Muscle of leg (tissue), 11 donors: ENCODE results near the gene FN3KRP. TPM values are rescaled to one million over a fixed set of nuclear protein-coding genes. Genes with fewer than 3 reads are reported as not detected.

Experiments
- DNase-seq: peaks from one replicate; pipeline ENCODE4 v3.0.0; 2013
- H3K27ac ChIP-seq: one replicate; pipeline ENCODE4 v1.5.1; 2013; ENCODE audit warnings: mild to moderate bottlenecking, low read length, control low read depth
- H3K27me3 ChIP-seq: one replicate; pipeline ENCODE4 v1.6.1; 2013; ENCODE audit warnings: low read length; ENCODE audit not compliant: control insufficient read depth, insufficient read depth
- H3K36me3 ChIP-seq: one replicate; pipeline ENCODE4 v1.6.1; 2013; ENCODE audit warnings: low read length; ENCODE audit not compliant: control insufficient read depth, insufficient read depth
- H3K4me1 ChIP-seq: one replicate; pipeline ENCODE4 v1.6.1; 2013; ENCODE audit warnings: low read length; ENCODE audit not compliant: control insufficient read depth, insufficient read depth
- H3K4me3 ChIP-seq: one replicate; pipeline ENCODE4 v1.5.1; 2013; ENCODE audit warnings: low read length, control low read depth
- H3K9me3 ChIP-seq: replicated peaks from 2 replicates; pipeline ENCODE4 v1.6.1; 2013; ENCODE audit warnings: low read depth, low read length; ENCODE audit not compliant: control insufficient read depth
- WGBS: methylation state at CpG from one replicate; pipeline ENCODE4 v1.1.5; 2013; ENCODE audit warnings: missing lambda C conversion rate; ENCODE audit not compliant: insufficient coverage; 5-methylcytosine and 5-hydroxymethylcytosine counted together
- polyA plus RNA-seq, 8 donors: library from polyadenylated mRNA; unstranded; fragments of 120-200 nt; gene quantifications; one replicate each; pipeline versions ENCODE4 v1.2.1 to v1.2.3, GENCODE V29; 2013; ENCODE audit warnings: inconsistent platforms in 1 of 8, low replicate concordance in 1 of 8; ENCODE audit not compliant: insufficient read length in 8 of 8, insufficient read depth in 1 of 8
- total RNA-seq: library from RNA; stranded (reverse); fragments of 120-200 nt; gene quantifications from one replicate; pipeline ENCODE4 v1.2.4, GENCODE V29; 2013

FN3KRP gene
- total and polyA plus RNA-seq, 9 donors = 17.6 to 39.5 (median 34.4) TPM

DNA sequence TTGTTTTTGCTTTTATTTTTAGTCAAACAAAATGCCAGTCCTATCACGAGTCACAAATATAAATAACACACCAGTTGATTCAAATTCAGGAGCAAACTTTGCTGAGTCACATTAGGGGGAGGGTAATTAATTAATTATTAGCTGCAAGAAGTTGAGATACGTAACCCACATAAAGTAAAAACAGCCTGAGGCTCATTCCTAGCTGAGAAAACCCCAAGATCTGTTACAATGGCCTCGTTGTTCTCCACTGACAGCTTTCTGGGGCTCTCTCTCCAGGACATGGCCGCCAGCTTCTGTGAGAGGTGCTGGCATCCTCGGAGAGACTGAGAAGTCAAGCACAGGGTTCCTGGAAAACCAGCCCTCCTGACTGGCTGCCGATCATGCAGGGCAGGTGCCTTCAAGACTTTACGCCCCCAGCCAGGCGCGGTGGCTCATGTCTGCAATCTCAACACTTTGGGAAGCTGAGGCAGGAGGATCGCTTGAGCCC, 29.1 kb upstream of the FN3KRP start:
- H3K4me1 ChIP-seq = peaks cover under 1% of the 10 kb centered on the region
- no peak overlapping the region for H3K4me3 ChIP-seq
- H3K36me3 ChIP-seq = peaks cover 15% of the 10 kb centered on the region
- WGBS = 69% methylated on average over 7 of the region's 10 CpGs
- H3K27me3 ChIP-seq = no peaks in the 10 kb centered on the region
- peak overlapping the region; percentile 20 for H3K27ac ChIP-seq
- no peak for DNase-seq
- H3K9me3 ChIP-seq = no peaks in the 10 kb centered on the region

DNA sequence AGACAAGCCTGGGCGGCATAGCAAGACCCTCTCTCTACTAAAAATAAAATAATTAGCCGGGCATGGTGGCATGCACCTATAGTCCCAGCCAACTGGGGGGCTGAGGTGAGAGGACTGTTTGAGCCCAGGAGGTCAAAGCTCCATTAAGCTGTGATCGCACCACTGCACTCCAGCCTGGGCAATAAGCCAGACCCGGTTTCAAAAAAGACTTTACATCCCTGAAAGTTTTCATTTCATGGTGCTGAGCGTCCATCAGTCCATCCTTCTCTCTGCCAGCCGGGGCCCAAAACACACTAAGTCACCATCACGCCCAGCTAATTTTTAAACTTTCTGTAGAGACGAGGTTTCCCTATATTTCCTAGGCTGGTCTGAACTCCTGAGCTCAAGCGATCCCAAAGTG, 28.6 kb upstream of the FN3KRP start:
- peaks cover 15% of the 10 kb centered on the region for H3K36me3 ChIP-seq
- H3K4me1 ChIP-seq = peaks cover 3% of the 10 kb centered on the region
- H3K9me3 ChIP-seq = no peaks in the 10 kb centered on the region
- no peak for DNase-seq
- no peak overlapping the region for H3K4me3 ChIP-seq
- H3K27me3 ChIP-seq = no peaks in the 10 kb centered on the region
- no peak overlapping the region for H3K27ac ChIP-seq
- WGBS = 94% methylated on average over 7 of the region's 9 CpGs

DNA sequence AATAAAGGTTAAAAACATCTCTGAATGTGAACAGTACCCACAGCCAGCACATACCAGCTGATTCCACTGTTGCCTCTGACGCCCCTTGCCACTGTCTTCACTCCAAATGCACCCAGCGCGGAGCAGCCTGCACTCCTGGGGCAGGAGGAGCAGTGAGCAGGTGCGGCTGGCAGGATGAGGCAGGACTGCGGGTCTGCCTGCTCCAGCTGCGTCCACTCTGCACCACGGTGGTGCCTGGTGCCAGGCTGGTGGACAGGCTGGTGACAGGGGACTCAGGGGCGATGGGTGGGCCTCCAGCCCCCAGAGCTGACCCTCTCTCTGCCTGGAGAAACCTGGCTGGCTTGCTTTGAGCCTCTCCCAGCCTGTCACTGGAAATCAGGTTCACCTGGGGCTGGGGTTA, 27.4 kb upstream of the FN3KRP start:
- Histone ChIP-seq H3K36me3 (peaks cover 15% of the 10 kb centered on the region), H3K27ac (no peak overlapping the region), H3K9me3 (peaks cover under 1% of the 10 kb centered on the region), H3K27me3 (no peaks in the 10 kb centered on the region), H3K4me3 (no peak overlapping the region), H3K4me1 (peaks cover 3% of the 10 kb centered on the region)
- DNase-seq = no peak
- WGBS = 80% methylated on average over 7 of the region's 8 CpGs

DNA sequence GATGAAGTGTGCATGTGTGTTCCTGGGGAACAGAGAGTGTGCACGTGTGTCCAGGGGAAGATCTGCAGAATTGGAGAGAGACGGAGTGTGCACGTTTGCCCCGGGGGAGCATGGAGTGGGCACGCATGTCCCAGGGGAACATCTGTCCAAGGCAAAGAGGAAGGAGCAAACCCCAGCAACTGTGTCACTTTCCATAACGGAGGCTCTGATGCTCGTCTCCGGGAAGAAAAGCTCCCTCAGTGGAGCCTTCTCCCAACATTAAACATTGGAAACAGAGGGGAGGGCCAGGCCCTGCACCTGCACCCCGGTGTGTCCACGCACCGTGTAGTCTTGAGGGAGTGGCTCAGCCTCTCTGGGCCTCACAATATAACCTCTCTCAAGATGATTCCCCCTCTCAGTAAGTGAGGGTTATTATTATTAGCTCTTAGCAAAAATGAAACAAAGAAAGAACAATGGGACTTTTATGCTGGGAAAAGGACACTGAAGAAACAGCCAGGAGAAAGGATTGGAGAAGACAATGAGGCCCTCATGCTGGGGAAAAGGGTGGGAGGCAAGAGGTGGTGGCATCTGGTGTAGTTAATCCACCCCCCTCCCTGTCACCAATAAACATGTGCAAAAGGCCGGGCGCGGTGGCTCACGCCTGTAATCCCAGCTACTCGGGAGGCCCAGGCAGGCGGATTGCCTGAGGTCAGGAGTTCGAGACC, 25.6 kb upstream of the FN3KRP start:
- Histone ChIP-seq H3K9me3 (peaks cover 9% of the 10 kb centered on the region), H3K36me3 (peaks cover 13% of the 10 kb centered on the region), H3K27ac (no peak overlapping the region), H3K4me1 (peaks cover 3% of the 10 kb centered on the region), H3K4me3 (no peak overlapping the region), H3K27me3 (no peaks in the 10 kb centered on the region)
- DNase-seq = no peak
- 75% methylated on average over 11 of the region's 18 CpGs for WGBS

DNA sequence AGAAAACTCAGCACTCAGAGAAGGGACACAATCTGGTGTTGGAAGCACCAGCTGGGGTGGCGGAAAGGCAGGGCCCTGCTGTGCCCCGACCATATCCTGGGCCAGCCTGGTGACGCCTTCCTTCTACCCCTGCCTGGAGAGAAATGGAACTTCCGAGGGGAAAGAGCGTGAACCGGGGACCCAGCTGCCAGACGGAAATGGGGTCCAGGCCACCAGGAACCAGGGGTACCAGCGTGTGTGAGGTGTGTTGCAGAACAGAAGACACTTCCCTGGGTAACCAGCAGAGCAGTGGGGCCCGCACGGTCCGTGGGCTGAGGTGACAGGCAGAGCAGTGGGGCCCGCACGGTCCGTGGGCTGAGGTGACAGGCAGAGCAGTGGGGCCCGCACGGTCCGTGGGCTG, 24.8 kb upstream of the FN3KRP start:
- DNase-seq = no peak
- peaks cover 3% of the 10 kb centered on the region for H3K4me1 ChIP-seq

DNA sequence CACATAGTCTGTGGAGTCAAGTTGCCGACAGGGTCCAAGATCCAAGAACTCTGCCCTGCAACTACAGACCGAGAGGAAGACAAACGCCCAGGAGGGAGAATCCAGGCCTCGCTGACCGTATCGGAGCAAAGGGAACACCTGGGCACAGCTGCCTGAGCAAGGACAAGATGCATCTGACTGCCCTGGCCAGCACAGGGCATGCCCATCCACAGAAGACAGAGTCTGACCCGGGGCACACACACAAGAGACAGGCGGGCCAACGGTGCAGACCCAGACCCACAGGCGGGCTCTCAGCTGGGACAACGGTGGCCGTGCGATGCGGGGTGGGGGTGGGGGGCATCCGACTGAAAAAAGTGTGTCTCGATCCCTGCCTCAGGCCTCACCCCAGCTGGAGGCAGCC, 24.2 kb upstream of the FN3KRP start:
- Histone ChIP-seq H3K9me3 (peaks cover 9% of the 10 kb centered on the region), H3K4me1 (peaks cover 9% of the 10 kb centered on the region), H3K27me3 (peaks cover 5% of the 10 kb centered on the region), H3K27ac (no peak overlapping the region), H3K36me3 (peaks cover 12% of the 10 kb centered on the region), H3K4me3 (no peak overlapping the region)
- WGBS = 69% methylated on average over 11 of the region's 16 CpGs
- no peak for DNase-seq

More for the DNA sequence above, 24.8 kb upstream of the FN3KRP start:
- Histone ChIP-seq H3K36me3 (peaks cover 13% of the 10 kb centered on the region), H3K27me3 (no peaks in the 10 kb centered on the region), H3K27ac (no peak overlapping the region), H3K9me3 (peaks cover 9% of the 10 kb centered on the region), H3K4me3 (no peak overlapping the region)
- WGBS = 91% methylated on average over 7 of the region's 17 CpGs

DNA sequence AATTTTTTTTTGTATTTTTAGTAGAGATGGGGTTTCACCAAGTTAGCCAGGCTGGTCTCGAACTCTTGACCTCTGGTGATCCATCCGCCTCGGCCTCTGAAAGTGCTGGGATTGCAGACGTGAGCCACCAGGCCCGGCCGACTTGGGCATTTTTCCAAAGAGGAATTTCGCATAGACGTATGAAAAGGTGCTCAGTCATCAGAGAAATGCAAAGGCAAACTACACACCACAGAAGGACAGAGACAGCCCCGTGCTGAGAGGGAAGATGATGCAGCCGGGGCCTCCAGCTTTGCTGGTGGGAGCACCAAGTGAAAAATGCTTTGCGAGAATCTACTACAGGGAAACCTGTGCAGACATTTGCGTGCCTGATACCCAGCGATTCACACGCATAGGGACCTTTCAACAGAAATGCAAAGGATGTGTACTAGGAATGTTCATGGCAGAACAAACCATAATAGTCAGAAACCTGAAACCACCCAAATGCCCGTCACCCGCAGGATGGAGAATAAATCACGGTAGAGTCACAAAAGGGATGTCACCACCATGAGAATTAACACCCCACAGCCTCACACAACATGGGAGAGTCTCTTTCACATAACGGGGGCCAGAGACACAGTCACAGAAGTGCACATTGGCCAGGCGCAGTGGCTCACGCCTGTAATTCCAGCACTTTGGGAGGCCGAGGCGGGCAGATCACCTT, 23.2 kb upstream of the FN3KRP start:
- no peak overlapping the region for H3K27ac ChIP-seq

DNA sequence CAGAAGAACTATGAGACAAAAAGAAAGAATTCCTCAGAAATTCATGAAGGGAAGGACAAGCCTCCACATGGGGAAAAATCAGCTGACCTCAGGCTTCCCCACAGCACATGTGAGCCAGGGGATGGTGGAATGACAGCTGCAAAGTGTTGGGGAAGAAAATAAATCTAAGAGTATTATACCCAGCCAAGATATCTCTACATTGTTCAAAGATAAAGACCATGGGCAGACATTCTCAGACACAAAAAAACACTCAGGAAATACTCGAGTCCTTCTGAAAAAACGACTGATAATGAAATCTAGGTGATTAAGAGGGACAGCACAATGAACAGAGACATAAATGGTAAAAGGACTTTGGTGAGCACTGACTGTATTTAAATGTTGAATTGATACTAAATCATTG, 21.9 kb upstream of the FN3KRP start:
- no peak overlapping the region for H3K27ac ChIP-seq
- DNase-seq = no peak
- peaks cover 12% of the 10 kb centered on the region for H3K36me3 ChIP-seq
- H3K27me3 ChIP-seq = peaks cover 10% of the 10 kb centered on the region
- no peak overlapping the region for H3K4me3 ChIP-seq
- WGBS = no CpG with 5 or more reads among the region's 2 CpGs
- H3K9me3 ChIP-seq = peaks cover 9% of the 10 kb centered on the region
- H3K4me1 ChIP-seq = peaks cover 19% of the 10 kb centered on the region

More for the DNA sequence above, 23.2 kb upstream of the FN3KRP start:
- Histone ChIP-seq H3K4me1 (peaks cover 13% of the 10 kb centered on the region), H3K27me3 (peaks cover 10% of the 10 kb centered on the region), H3K4me3 (no peak overlapping the region), H3K9me3 (peaks cover 9% of the 10 kb centered on the region), H3K36me3 (peaks cover 12% of the 10 kb centered on the region)
- no peak for DNase-seq
- 87% methylated on average over 11 of the region's 22 CpGs for WGBS

DNA sequence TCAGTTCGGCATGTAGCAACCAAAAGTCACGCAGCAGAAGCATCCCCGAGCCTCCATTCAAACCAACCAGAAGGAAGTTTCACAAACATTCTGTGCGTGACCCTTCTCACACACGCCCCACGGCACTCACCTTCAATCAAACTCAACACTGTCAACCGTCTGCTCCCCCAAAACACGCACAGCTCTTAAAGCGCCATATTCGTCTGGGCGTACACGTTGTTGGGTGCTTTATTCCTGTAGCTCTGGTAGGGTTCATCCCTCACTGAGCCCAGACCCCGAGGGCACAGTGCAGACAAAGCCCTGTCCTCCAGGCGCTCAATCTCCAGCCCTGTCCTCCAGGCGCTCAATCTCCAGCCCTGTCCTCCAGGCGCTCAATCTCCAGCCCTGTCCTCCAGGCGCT, 20.2 kb upstream of the FN3KRP start:
- peaks cover 12% of the 10 kb centered on the region for H3K36me3 ChIP-seq
- H3K4me1 ChIP-seq = peaks cover 20% of the 10 kb centered on the region
- no peak for DNase-seq
- H3K9me3 ChIP-seq = peaks cover 9% of the 10 kb centered on the region
- peaks cover 10% of the 10 kb centered on the region for H3K27me3 ChIP-seq
- WGBS = 93% methylated on average over 7 of the region's 17 CpGs
- no peak overlapping the region for H3K27ac ChIP-seq
- H3K4me3 ChIP-seq = no peak overlapping the region

DNA sequence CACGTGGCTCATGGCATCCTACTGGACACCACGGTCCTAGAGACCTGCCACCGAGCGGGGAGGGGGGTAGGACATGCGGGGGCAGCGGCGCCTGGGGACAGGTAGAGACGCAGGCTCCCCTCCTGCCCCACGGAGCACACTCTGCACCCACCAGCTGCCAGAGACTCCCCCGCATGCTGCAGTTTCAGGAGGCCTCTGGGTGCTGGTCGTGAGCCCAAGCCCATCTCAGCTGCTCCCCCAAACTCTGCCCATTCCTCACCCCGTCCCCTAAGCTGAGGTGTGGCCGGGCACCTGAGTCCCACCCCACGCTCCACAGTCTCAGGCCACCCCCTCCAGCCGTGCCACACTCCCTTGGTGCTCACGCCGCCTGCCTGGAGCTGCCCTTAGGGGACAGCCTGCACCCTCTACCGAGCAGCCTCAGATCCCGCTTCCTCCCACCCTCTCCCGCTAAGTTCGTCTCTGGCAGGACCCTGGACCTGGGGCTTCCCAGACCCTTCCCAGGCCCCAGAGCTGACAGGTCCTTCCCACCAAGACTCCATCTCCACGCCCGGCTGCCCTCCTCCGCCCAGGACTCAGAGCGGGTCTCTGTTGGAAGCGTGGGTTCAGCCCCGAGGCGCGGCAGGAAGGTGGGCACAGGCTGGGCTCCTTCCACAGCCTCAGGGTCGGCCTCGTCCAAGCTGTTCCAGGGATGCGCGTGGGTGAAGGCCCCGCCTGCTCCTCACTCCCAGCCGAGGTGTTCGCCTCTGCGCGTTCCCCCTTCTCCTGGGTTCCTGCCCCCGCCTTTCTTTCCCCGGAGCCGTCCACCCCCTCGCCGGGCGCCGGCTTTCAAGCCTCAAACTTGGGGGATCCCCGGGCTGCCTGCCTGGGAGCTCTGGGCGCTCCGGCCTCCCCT, 19.3 kb upstream of the FN3KRP start:
- 18% methylated on average over 45 of the region's 48 CpGs for WGBS
- Histone ChIP-seq H3K36me3 (peaks cover 7% of the 10 kb centered on the region), H3K9me3 (peaks cover 9% of the 10 kb centered on the region), H3K27ac (no peak overlapping the region), H3K4me3 (peak overlapping the region; percentile 64), H3K27me3 (peaks cover 10% of the 10 kb centered on the region), H3K4me1 (peaks cover 26% of the 10 kb centered on the region)
- DNase-seq = no peak
